Measurements from ENCODE around the gene BACH2.

The BACH2 gene

DNA sequence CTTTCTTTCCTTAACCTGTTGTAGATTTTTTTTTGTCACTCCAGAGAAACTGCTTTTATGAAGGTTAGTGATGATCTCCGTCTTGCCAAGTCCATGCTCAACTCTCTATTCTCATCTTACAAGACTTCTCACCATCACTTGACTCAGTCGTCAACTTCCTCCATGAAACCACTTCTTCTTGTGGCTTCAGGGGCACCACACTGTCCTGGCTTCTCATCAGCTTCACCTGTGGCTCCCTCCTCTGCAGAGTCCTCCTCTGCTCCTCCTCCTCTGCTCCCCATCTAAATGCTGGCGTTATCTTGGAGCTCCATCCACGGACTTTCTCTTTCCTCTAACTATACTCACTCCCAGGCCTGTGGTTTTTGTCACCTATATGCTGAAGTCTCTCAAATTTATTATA, 187.5 kb downstream of the BACH2 start:
- peaks cover 41% of the 10 kb centered on the region for H3K36me3 Mint-ChIP-seq (ENCODE audit: low read depth)
- H3K4me1 Mint-ChIP-seq, result peaks cover 93% of the 10 kb centered on the region
- H3K27ac Mint-ChIP-seq, result peak overlapping the region; percentile 86
- H3K9me3 Mint-ChIP-seq, result peaks cover 18% of the 10 kb centered on the region
- no peaks in the 10 kb centered on the region for H3K27me3 Mint-ChIP-seq
- ATAC-seq (peak; percentile 61), DNase-seq (peak; percentile 39)
- peak overlapping the region; percentile 61 for H3K4me3 Mint-ChIP-seq

DNA sequence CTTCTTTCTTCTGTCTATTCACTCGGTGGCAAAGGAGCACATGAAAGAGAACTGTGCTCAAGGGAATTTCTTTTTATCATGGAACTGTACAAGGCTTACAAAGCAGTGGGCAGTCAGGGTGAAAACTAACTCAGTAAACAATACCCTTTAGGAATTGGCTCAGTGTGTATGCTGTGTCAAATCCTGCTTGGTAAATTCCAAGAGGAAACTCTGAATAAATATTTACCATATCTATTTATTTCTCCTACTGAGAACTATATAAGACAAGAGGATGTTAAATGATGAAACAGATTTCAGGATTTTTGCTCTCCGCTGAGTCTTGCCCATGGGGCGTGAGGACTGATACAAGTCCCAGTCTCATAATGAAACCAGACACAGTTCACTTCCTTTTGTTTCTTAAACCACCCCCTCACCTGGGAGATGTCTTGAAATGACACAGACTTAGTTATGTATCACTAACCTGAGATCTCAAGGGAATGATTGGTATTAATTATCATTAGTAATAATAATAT, 188.8 kb downstream of the BACH2 start:
- Mint-ChIP-seq H3K36me3 (ENCODE audit: low read depth) (peaks cover 40% of the 10 kb centered on the region), H3K27me3 (no peaks in the 10 kb centered on the region), H3K27ac (peak overlapping the region; percentile 86), H3K4me1 (peaks cover 98% of the 10 kb centered on the region), H3K9me3 (peaks cover 6% of the 10 kb centered on the region), H3K4me3 (peak overlapping the region; percentile 58)
- peak; percentile 45 for ATAC-seq
- no peak for DNase-seq

DNA sequence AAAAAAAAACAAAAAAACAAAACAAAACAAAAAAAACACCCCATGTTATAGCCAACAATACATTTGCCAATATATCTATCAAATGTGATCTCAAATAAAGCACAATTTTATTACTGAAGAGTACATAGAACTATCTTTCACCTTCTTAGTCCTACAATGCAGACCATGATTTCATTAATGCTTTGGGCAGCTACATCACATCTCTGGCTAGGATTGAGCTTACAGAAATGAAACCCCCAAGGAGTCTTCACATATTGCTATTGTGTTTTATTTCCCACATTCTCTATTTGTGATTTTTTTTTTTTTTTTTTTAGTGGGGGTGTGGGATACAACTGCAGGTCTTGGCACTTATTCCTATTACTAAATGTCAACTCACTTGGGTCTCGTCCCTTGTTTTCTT, 189.3 kb downstream of the BACH2 start:
- peak overlapping the region; percentile 86 for H3K27ac Mint-ChIP-seq
- H3K9me3 Mint-ChIP-seq, result peaks cover 3% of the 10 kb centered on the region
- H3K36me3 Mint-ChIP-seq (ENCODE audit: low read depth), result peaks cover 37% of the 10 kb centered on the region
- no peak for DNase-seq
- H3K4me1 Mint-ChIP-seq, result peaks cover 96% of the 10 kb centered on the region
- ATAC-seq, result no peak
- H3K4me3 Mint-ChIP-seq, result peak overlapping the region; percentile 58
- no peaks in the 10 kb centered on the region for H3K27me3 Mint-ChIP-seq

DNA sequence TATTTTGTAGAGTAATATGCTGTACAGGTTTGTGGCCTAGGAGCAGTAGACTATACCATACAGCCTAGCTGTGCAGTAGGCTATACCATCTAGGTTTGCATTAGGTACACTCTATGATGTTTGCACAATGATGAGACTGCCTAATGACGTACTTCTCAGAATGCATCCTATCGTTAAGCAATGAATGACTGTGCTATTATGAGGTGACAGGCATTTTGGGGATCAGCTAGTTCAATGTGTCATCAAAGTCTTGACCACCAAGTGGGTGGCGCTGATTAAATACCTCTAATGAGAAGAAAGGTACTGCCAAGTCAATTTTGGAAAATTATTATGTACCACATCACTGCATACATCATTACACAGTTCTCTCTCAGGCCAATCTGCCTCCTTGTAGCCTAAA, 190.2 kb downstream of the BACH2 start:
- ATAC-seq, result peak; percentile 31
- H3K9me3 Mint-ChIP-seq, result peaks cover 3% of the 10 kb centered on the region
- H3K27me3 Mint-ChIP-seq, result no peaks in the 10 kb centered on the region
- no peak for DNase-seq
- H3K4me1 Mint-ChIP-seq, result peaks cover 96% of the 10 kb centered on the region
- H3K4me3 Mint-ChIP-seq, result peak overlapping the region; percentile 9
- peaks cover 40% of the 10 kb centered on the region for H3K36me3 Mint-ChIP-seq (ENCODE audit: low read depth)
- peak overlapping the region; percentile 57 for H3K27ac Mint-ChIP-seq

DNA sequence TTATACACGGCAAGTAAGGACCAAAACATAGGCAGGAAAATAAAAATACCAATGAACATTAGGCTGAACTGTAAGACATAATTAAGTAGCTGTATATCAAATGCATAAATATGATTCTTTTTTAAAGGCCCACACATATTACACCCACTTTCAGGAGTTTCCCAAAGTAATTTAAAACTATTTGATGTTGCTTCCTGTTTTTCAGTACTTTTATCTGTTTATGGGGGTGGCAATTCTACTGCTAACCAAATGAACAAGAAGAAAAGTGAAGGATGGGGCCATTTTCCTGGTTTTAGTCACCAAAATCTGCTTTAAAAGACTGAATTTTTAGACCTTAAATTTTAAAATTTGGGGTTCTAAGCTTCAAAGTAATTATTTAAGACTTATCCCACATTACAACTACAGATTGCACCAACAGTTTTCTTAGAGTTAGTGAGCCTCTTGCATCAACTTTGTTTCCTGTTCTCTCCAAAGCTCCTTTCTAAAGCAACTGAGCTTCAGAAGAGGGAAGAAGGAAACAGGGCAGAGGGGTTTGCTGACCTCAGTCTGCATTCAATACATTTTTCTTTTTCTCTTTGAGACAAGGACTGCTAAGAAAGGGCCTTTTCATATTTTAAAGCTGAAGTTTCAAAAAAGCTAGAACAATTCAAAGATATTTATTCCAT, 191.0 kb downstream of the BACH2 start:
- Mint-ChIP-seq H3K4me1 (peaks cover 96% of the 10 kb centered on the region), H3K9me3 (peaks cover 12% of the 10 kb centered on the region), H3K27ac (peak overlapping the region; percentile 79), H3K4me3 (peak overlapping the region; percentile 19), H3K36me3 (ENCODE audit: low read depth) (peaks cover 48% of the 10 kb centered on the region), H3K27me3 (no peaks in the 10 kb centered on the region)
- DNase-seq (no peak), ATAC-seq (no peak)

DNA sequence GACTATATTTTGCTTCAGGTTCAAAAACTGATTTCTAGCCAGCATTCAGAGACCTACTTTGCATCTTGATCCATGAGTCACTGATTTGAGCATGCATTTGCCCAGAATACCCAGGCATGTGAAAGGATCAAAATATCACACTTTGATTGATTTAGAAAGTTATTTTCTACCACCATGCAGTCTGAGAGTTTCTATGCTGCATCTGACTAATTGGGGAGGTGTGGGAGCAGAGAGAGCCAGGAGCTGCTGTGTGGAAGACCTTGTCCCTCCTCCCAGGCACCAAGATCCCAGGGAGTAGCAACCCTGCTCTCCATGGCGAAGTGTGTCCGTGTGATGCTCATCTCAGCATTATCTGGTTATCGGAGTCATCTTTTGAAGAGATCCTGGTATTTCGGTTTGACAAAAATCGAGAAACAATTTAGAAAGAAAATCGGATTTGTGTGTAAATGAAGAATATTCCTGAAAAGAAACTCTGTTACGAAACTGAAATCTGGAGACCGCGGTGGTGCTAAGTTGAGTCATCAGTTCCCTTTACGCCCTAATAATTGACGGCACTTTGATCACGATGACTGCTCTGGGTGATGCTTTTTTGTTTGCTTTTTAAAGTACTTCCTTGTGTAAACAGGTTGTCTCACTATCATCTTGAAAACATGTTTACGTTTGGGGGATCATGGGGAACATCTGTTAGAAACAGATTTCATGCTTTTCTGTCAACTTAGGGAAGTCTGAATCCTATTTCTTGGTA, 193.4 kb downstream of the BACH2 start:
- no peak for DNase-seq
- Mint-ChIP-seq H3K9me3 (peaks cover 9% of the 10 kb centered on the region), H3K36me3 (ENCODE audit: low read depth) (peaks cover 49% of the 10 kb centered on the region), H3K27ac (peak overlapping the region; percentile 93), H3K4me3 (peak overlapping the region; percentile 65), H3K4me1 (peaks cover 98% of the 10 kb centered on the region), H3K27me3 (no peaks in the 10 kb centered on the region)
- ATAC-seq, result peak; percentile 68

DNA sequence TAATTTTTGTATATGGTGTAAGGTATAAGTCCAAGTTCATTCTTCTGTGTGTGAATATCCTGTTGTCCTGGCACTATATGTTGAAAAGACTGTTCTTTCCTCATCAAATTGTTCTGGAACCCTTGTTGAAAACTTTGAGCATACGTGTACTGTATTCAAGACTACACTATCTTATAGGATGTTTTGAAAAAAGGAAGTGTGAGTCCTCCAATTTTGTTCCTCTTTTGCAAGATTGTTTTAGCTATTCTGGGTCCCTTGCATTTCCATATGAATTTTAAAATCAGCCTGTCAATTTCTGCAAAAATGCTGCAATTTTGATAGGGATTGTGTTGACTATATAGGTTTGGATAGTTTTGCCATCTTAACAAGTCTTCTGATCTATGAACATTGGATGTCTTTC, 195.2 kb downstream of the BACH2 start:
- H3K27me3 Mint-ChIP-seq, result no peaks in the 10 kb centered on the region
- ATAC-seq (no peak), DNase-seq (no peak)
- H3K4me1 Mint-ChIP-seq, result peaks cover 98% of the 10 kb centered on the region
- no peak overlapping the region for H3K4me3 Mint-ChIP-seq
- H3K36me3 Mint-ChIP-seq (ENCODE audit: low read depth), result peaks cover 53% of the 10 kb centered on the region
- H3K27ac Mint-ChIP-seq, result peak overlapping the region; percentile 22
- peaks cover 9% of the 10 kb centered on the region for H3K9me3 Mint-ChIP-seq

DNA sequence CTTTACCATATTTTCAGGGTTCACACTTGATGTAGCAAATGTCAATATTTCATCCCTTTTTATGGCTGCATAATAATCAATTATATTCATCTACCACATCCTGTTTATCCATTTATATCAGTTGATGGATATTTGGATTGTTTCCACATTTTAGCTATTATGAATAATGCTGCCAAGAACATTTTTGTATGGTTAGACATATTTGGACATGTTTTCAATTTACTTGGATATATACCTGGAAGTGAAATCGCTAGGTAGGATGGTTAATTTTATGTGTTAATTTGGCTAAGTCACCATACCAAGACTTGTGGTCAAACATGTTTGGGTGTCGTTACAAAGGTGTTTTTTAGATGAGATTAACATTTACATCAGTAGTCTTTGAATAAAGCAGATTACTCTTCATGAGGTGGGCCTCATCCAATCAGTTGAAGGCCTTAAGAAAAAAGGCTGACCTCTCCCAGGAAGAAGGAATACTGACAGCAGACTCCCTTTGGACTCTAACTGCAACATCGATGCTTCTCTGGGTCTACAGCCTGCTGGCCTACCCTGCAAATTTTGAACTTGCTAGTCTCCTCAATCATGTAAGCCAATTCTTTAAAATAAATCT, 196.5 kb downstream of the BACH2 start:
- Mint-ChIP-seq H3K27ac (peak overlapping the region; percentile 25), H3K4me1 (peaks cover 98% of the 10 kb centered on the region), H3K36me3 (ENCODE audit: low read depth) (peaks cover 53% of the 10 kb centered on the region), H3K9me3 (peaks cover 9% of the 10 kb centered on the region), H3K4me3 (no peak overlapping the region), H3K27me3 (no peaks in the 10 kb centered on the region)
- DNase-seq (no peak), ATAC-seq (no peak)

DNA sequence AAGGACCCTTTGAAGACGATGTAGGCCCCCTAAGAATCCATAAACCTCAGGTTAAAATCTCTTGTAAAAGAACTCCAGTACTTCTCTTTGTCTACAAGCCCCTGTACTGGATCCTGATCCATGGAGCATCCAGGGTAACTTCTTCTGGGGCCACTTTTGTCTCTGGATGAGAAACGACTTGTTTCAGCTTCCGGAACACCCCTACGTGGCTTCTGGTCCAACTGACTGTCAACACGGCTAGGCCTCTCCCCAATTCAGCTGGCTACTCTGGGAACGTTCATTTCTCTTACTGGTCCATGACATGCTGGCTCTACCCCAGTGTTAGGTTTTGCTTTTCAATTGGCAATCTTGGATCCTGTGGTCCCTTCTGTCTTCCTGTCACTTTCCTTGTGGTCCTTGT, 198.0 kb downstream of the BACH2 start:
- DNase-seq (no peak), ATAC-seq (no peak)
- Mint-ChIP-seq H3K9me3 (peaks cover 9% of the 10 kb centered on the region), H3K4me1 (peaks cover 99% of the 10 kb centered on the region), H3K27ac (peak overlapping the region; percentile 47), H3K4me3 (peak overlapping the region; percentile 0), H3K36me3 (ENCODE audit: low read depth) (peaks cover 50% of the 10 kb centered on the region), H3K27me3 (no peaks in the 10 kb centered on the region)

DNA sequence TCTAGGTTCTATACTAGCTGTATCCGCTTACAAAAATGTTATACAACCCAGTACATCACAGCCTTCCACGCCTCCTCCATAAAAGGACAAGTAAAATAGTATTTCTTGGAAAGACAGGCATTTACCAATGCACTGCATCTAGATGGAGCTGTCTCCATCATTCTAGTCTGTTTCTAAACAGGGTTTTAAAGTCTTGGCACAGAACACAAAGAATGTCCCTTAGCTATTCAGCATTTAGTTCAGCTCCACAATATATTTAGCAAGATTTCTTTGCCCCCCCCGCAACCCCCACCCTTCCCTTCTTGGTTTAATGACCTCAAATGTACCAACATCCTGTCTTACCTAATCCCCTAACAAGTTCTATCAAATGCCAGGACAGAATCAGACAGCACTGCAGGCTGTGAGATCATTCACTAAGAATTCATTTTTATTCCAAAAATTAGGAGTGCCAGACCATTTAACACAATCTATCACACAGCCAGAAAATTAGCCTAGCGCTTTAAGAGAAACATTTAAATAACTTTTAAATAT, 198.6 kb downstream of the BACH2 start:
- H3K4me1 Mint-ChIP-seq, result peaks cover 98% of the 10 kb centered on the region

DNA sequence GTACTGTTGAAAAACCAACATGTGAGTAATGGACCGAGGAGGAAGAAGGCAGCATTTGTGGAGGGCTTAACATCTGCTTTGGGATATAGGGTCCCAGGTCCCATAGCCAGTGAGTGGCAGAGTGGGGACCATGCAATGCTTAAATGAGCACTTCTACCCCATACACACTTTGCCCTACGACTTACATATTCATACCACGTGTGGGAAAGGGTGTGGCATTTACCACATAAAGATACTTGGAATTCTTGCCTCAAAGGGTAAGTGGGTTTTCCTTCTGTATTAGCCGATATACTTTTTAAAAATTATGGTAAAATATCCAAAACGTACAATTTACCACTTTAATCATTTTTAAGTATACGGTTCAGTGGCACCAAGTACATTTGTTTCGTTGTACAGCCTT, 199.3 kb downstream of the BACH2 start:
- ATAC-seq, result no peak
- Mint-ChIP-seq H3K36me3 (ENCODE audit: low read depth) (peaks cover 50% of the 10 kb centered on the region), H3K4me1 (peaks cover 98% of the 10 kb centered on the region), H3K9me3 (peaks cover 9% of the 10 kb centered on the region), H3K27ac (peak overlapping the region; percentile 78), H3K27me3 (no peaks in the 10 kb centered on the region), H3K4me3 (no peak overlapping the region)
- no peak for DNase-seq

More for the DNA sequence above, 198.6 kb downstream of the BACH2 start:
- peak overlapping the region; percentile 47 for H3K27ac Mint-ChIP-seq
- H3K4me3 Mint-ChIP-seq, result peak overlapping the region; percentile 0
- H3K27me3 Mint-ChIP-seq, result no peaks in the 10 kb centered on the region
- peaks cover 9% of the 10 kb centered on the region for H3K9me3 Mint-ChIP-seq
- peaks cover 49% of the 10 kb centered on the region for H3K36me3 Mint-ChIP-seq (ENCODE audit: low read depth)
- no peak for DNase-seq
- peak; percentile 9 for ATAC-seq

DNA sequence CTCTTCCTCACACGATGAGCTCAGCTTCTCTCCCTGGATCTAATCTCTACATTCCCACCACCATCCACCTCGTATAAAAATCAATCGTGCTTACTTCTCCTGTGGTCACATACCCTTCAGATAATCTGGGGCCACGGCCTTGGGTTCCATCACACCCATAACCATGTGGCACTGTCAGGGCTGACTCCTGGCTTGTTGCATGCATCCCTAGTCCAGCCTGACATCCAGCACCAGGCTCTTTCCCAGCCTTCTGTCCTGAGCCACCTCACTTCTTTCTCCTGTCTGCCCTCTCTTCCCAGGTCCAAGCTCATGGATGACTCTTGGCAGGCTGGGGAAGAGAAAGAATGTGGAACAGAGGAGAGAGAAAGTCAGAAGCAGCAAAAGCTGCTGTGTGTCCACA, 199.8 kb downstream of the BACH2 start:
- peaks cover 9% of the 10 kb centered on the region for H3K9me3 Mint-ChIP-seq
- H3K27ac Mint-ChIP-seq, result peak overlapping the region; percentile 78
- peaks cover 45% of the 10 kb centered on the region for H3K36me3 Mint-ChIP-seq (ENCODE audit: low read depth)
- peaks cover 95% of the 10 kb centered on the region for H3K4me1 Mint-ChIP-seq
- H3K4me3 Mint-ChIP-seq, result no peak overlapping the region
- ATAC-seq, result no peak
- DNase-seq, result no peak
- H3K27me3 Mint-ChIP-seq, result no peaks in the 10 kb centered on the region

DNA sequence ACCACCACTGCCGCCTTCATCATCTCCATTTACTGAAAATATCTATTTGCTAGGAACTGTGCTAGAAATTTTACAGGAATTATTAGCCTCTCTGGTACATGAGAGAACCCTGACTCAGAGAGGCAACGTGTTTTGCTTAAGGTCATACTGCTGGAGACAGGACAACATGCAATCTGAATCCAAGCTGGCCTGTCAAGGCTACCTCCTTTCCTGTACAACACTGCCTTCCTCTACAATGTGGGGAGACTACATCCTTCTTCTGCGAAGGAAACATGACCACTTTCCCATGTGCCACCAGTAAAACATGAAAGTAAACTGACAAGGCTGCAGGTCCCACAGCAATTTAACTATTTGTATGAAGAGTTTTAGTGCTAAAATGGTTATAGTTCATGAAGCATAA, 200.9 kb downstream of the BACH2 start:
- Mint-ChIP-seq H3K4me3 (peak overlapping the region; percentile 32), H3K36me3 (ENCODE audit: low read depth) (peaks cover 40% of the 10 kb centered on the region), H3K27ac (peak overlapping the region; percentile 78), H3K4me1 (peaks cover 91% of the 10 kb centered on the region), H3K27me3 (no peaks in the 10 kb centered on the region), H3K9me3 (peaks cover 2% of the 10 kb centered on the region)
- ATAC-seq, result peak; percentile 57
- no peak for DNase-seq

DNA sequence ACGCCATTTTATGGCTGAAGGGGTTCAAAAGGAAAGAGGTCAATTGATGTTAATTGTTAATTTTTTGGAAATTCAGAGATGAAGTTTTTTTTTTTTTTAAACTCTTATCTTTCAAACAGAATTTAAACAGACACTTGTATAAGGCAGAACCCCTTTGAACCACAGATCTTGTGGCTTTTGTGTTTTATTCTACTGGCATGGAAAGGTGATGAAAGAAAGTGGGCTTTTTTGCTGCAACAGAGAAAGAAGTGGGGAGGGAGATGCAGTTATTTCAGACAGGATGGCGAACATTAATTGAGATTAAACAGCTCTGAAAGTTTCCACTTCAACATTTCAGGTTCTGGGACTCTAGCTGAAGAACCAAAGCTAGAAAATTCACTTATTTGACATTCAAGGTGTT, 201.5 kb downstream of the BACH2 start:
- Mint-ChIP-seq H3K9me3 (no peaks in the 10 kb centered on the region), H3K27me3 (no peaks in the 10 kb centered on the region), H3K4me3 (peak overlapping the region; percentile 10), H3K4me1 (peaks cover 91% of the 10 kb centered on the region), H3K27ac (peak overlapping the region; percentile 78), H3K36me3 (ENCODE audit: low read depth) (peaks cover 40% of the 10 kb centered on the region)
- DNase-seq, result no peak
- ATAC-seq, result no peak

All from activated naive CD8-positive, alpha-beta T cell treated with anti-CD3 and anti-CD28 coated beads, Interleukin-2, amount 50 U/mL, for 24 hours (primary cell).